Subcutaneous adipose tissue (tissue), 4 donors: ENCODE data around the gene ARHGAP8. TPM values are rescaled to one million over a fixed set of nuclear protein-coding genes. Genes with fewer than 3 reads are reported as not detected.

Experiments
- total RNA-seq, 4 donors: library from RNA; depleted of rRNA; stranded (reverse); fragments of >200 nt; gene quantifications; one replicate each; pipeline ENCODE4 v1.1.0, GENCODE V29; 2016
- TF ChIP-seq, protein P1 (sequence below): fragments of 450-650 bp; IDR thresholded peaks from one replicate; pipeline ENCODE4 v1.5.1; 2016; ENCODE audit warnings: low read depth, mild to moderate bottlenecking, control low read depth, antibody characterized with exemption, moderate library complexity

Gene ARHGAP8
- total RNA-seq, 4 donors from 2014 or later: 1.3 to 13.4 (median 2.4) TPM

DNA sequence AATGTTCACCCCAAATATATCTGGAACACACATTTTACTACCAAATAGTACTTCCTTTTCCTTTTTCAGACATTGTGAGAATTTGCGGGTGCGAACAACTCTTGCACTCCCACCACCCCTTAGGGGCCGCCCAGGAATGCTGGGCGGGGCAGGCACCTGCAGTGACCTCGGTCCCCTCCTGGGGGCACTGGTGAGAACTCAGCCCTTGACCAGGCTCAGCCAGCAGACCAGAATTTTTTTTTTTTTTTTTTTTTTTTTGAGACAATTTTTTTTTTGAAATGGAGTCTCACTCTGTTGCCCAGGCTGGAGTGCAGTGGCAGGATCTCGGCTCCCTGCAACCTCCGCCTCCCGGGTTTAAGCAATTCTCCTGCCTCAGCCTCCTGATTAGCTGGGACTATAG is 75.8 kb downstream of the ARHGAP8 start:
- TF ChIP-seq, protein P1, sequence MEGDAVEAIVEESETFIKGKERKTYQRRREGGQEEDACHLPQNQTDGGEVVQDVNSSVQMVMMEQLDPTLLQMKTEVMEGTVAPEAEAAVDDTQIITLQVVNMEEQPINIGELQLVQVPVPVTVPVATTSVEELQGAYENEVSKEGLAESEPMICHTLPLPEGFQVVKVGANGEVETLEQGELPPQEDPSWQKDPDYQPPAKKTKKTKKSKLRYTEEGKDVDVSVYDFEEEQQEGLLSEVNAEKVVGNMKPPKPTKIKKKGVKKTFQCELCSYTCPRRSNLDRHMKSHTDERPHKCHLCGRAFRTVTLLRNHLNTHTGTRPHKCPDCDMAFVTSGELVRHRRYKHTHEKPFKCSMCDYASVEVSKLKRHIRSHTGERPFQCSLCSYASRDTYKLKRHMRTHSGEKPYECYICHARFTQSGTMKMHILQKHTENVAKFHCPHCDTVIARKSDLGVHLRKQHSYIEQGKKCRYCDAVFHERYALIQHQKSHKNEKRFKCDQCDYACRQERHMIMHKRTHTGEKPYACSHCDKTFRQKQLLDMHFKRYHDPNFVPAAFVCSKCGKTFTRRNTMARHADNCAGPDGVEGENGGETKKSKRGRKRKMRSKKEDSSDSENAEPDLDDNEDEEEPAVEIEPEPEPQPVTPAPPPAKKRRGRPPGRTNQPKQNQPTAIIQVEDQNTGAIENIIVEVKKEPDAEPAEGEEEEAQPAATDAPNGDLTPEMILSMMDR: no peak

DNA sequence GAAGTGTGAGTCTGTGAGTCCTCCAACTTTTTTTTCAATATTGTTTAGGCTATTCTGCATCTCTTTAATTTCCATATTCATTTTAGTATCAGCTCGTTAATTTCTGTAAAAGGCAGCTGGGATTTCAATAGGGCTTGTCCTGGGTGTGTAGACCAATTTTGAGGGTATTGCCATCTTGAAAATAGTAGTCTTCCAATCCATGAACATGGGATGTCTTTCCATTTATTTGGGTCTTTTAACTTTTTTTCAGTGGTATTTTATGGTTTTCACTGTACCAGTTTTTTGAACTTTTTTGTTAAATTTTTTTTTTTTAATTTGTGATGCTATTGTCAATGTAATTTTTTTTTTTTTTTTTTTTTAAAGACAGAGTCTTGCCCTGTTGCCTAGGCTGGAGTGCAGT is 79.5 kb downstream of the ARHGAP8 start:
- TF ChIP-seq, protein P1: no peak

DNA sequence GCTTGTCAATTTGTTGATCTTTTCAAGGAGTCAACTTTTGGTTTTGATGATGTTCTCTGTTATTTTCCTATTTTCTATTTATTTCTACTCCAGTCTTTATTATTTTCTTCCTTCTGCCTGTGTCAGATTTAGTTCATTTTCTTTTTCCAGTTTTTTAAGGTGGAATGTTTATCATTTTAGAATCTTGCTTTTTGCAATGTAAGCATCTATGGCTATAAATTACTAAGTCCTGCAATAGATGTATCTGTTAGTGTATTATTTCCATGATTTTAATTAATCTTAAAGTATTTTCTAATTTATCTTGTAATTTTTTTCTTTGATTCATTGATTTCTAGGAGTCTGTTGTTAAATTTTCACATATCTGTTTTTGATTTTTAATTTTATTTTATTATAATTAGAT is 81.7 kb downstream of the ARHGAP8 start:
- TF ChIP-seq, protein P1: no peak

DNA sequence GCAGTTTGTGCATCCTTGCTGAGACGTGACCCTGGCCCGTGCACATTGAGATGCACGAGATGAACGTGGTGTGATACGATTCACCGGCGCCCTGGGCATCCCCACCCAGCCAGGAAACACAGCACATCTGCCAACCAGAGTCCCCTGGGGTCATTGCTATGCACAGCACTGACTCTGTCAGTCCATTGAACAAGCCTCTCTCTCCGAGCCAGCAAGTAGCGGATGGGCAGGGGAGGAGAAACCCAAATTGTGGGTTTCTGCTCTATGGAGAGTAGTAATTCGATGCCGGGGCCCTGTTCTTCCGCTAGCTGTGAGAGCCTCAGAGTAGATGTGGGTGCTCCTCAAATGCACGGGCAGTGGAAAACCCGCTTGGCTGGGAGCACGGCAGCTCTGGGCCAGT is 85.1 kb downstream of the ARHGAP8 start:
- TF ChIP-seq, protein P1: no peak

DNA sequence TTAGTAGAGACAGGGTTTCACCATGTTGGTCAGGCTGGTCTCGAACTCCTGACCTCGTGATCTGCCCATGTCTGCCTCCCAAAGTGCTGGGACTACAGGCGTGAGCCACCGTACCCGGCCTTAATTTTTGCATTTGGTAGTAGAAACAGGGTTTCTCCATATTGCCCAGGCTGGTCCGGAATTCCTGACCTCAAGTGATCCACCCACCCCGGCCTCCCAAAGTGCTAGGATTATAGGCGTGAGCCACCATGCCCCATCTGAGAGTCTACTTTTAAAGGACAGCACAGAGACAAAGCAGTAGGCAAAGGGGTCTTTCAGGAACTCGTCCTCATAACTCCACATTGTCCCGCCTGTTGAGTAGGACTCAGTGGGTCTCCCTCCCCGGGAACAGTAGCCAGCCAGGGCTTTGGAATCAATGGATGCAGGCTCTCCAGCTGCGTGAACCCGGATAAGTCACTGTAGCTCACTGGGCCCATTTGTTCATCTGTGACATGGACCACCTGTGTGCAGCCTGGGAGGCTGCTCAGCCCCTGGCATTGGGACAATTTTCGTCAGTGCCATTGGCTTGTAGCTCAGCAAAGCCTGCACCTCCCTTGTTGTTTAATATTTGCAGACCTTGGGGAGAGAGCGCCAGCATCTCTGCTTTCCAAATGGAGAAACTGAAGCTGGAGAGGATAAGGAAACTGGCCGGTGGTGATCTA is 86.1 kb downstream of the ARHGAP8 start:
- TF ChIP-seq, protein P1: no peak

DNA sequence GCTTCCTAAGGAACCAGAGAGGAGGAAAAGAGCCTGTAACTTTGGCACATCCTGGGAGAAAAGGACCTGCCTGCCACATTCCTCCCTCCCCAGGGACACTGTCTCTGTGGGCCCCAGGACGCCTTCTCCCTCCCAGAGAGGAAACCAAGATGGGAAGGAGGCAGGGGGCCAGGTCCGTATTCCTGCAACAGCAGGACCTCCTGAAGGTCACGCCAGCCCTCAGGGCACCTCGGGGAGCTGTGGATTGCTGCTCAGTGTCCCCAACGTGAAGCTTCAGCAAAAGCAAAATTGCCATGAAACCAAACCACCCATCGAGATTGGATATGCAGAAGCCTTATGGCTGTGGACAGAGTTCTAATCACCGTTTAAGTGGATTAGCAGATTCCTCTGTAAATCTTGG is 86.7 kb downstream of the ARHGAP8 start:
- TF ChIP-seq, protein P1: no peak

DNA sequence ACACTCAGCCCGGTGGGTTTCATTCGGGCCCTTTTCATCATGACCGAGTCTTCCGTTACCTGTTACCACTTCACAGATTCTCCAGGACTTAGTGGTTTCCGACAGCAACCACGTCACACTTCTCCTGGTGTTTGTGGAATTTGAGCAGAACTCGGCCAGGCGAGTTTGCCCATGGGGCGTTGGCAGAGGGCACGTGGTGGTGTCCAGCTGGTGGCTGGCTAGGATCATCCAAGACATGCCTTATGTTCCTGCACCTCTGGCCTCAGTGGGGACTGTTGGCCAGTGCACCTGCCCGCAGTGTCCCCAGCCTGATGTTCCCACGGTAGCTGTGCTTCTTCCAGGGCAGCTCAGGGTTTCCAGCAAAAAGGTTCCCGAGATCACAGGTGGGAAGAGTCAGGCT is 87.3 kb downstream of the ARHGAP8 start:
- TF ChIP-seq, protein P1: no peak
